Effector memory CD8-positive, alpha-beta T cell (primary cell): ENCODE data around the gene KIF17.

Source experiments
- ATAC-seq: fragments of 150-1000 bp; cut with Tn5 transposase; replicated peaks from 2 replicates; pipeline ENCODE4 v1.10.0; 2021; ENCODE audit warnings: mild to moderate bottlenecking, moderate library complexity
- DNase-seq, 3 experiments: peaks; one replicate each; pipeline ENCODE4 v3.0.0; 2021
- H3K27ac Mint-ChIP-seq, 2 donors: one replicate each; pipeline ENCODE4 v1.8.0; 2022; ENCODE audit warnings: mild to moderate bottlenecking in 2 of 2, mixed read lengths in 2 of 2, moderate library complexity in 2 of 2
- H3K27me3 Mint-ChIP-seq, 2 donors: one replicate each; pipeline ENCODE4 v1.8.0; 2022; ENCODE audit warnings: mixed read lengths in 2 of 2
- H3K36me3 Mint-ChIP-seq: one replicate; pipeline ENCODE4 v1.8.0; 2022; ENCODE audit warnings: mild to moderate bottlenecking, moderate library complexity, mixed read lengths; ENCODE audit not compliant: insufficient read depth
- H3K4me1 Mint-ChIP-seq, 2 donors: one replicate each; pipeline ENCODE4 v1.8.0; 2022; ENCODE audit warnings: low read depth in 2 of 2, mixed read lengths in 2 of 2
- H3K4me3 Mint-ChIP-seq, 2 donors: one replicate each; pipeline ENCODE4 v1.8.0; 2022; ENCODE audit warnings: mild to moderate bottlenecking in 2 of 2, mixed read lengths in 2 of 2, moderate library complexity in 2 of 2
- H3K9me3 Mint-ChIP-seq, 2 donors: one replicate each; pipeline ENCODE4 v1.8.0; 2022; ENCODE audit warnings: mixed read lengths in 2 of 2

The KIF17 gene

DNA sequence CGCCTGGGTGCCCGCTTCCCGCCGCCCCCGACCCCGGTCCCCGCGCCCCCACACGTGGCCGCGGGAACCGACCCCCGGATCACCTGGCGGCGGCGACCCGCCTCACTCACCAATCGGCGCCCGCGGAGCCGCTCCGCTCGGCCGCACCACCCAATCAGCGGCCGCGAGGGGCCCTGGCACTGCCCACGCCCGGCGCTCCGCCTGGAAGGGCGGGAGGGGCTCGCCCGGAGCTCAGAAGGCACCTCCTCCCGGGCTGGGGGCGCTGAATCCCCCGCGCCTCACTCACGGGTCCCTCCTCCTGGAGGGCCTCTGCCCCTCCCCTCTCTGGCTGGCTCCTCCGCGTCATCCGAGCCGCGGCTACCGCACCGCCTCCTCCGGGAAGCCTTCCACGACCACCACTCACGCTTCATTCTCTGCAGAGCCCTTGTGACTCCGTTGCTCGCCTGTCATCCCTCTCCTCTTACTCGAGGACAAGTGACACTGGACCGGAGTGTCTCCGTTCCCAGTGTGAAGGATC is 14.3 kb upstream of the KIF17 start:
- Mint-ChIP-seq H3K27ac (peak overlapping the region in 1 of 2 donors; percentile 72), H3K27me3 (peaks cover 7 to 41% of the 10 kb centered on the region in 2 donors), H3K4me3 (peak overlapping the region; percentile 85 to 93), H3K4me1 (peaks cover 19 to 22% of the 10 kb centered on the region in 2 donors), H3K9me3 (no peaks in the 10 kb centered on the region), H3K36me3 (peaks cover 4% of the 10 kb centered on the region)
- ATAC-seq (peak; percentile 60), DNase-seq (peak; percentile 25 to 36 (median 33))

DNA sequence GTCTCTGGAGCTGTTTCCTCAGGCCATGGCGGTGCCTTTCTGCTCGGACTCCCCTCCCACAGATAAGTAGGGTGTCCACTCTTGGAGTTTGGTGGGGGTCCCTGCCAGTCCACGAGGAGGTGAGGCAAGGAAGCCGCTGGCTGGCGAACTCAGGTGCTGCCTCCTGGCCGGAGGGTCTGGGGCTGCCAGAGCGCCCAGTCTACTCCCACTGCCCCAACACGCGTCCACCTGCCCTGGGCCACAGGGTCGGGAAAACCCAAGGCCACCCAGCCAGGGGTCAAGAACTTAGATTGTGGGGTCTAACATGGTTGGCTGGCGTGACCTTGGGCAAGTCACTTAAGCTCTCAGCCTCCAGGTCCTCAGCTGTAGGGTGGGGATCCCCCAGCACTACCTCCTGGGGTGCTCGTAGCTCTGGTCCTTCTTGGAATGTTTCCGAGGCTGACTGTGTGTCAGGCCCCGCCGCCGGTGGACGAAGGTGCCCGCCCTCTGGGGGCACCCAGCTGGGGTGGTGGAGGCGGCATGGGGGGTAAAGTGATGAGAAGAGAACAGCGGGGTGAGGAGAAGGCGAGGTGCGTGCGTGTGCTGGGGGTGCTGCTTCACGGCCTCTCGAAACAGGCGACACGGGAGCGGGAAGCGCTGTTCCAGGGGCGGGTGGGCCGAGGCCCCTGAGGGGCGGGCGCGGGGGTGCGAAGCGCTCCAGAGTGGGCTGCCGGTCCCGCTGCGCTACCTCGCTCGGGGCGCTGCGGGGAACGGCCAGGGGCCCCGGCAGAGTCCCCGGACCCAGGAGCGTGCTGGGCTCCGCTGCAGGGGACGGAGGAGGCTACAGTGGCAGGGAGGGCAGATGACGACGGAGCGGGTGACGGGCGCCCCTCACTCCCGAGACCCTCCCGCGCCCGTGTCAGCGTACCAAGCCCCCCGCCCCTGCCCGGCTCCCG is 13.5 kb upstream of the KIF17 start:
- peaks cover 7 to 41% of the 10 kb centered on the region in 2 donors for H3K27me3 Mint-ChIP-seq
- peaks cover 19 to 22% of the 10 kb centered on the region in 2 donors for H3K4me1 Mint-ChIP-seq
- H3K27ac Mint-ChIP-seq: peak overlapping the region in 1 of 2 donors; percentile 49
- ATAC-seq (peak; percentile 13), DNase-seq (peak in 1 of 3 experiments; percentile 23)
- H3K36me3 Mint-ChIP-seq: peaks cover 4% of the 10 kb centered on the region
- H3K4me3 Mint-ChIP-seq: peak overlapping the region; percentile 82 to 83
- H3K9me3 Mint-ChIP-seq: no peaks in the 10 kb centered on the region

DNA sequence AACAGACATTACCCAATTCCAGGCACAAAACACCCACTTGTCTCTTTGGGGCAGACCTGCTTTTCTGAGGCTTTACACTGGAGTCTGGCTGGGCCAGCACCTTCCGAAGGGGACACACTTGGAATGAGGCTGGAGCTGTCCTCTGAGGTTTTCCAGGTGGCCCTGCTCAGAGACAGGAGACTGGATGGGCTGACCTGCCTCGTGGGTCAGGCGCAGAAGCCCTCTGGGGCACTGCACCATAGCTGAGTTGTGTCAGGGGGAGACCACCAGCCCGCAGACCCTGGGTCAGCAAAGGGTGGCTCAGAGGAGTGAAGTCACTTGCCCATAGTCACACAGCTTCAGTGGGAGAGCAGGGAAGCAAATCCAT is 12.9 kb upstream of the KIF17 start:
- Mint-ChIP-seq H3K4me3 (peak overlapping the region in 1 of 2 donors; percentile 82), H3K27me3 (peaks cover 7 to 41% of the 10 kb centered on the region in 2 donors), H3K9me3 (no peaks in the 10 kb centered on the region), H3K4me1 (peaks cover 19 to 22% of the 10 kb centered on the region in 2 donors), H3K36me3 (peaks cover 4% of the 10 kb centered on the region), H3K27ac (peak overlapping the region in 1 of 2 donors; percentile 49)
- DNase-seq (no peak), ATAC-seq (no peak)

DNA sequence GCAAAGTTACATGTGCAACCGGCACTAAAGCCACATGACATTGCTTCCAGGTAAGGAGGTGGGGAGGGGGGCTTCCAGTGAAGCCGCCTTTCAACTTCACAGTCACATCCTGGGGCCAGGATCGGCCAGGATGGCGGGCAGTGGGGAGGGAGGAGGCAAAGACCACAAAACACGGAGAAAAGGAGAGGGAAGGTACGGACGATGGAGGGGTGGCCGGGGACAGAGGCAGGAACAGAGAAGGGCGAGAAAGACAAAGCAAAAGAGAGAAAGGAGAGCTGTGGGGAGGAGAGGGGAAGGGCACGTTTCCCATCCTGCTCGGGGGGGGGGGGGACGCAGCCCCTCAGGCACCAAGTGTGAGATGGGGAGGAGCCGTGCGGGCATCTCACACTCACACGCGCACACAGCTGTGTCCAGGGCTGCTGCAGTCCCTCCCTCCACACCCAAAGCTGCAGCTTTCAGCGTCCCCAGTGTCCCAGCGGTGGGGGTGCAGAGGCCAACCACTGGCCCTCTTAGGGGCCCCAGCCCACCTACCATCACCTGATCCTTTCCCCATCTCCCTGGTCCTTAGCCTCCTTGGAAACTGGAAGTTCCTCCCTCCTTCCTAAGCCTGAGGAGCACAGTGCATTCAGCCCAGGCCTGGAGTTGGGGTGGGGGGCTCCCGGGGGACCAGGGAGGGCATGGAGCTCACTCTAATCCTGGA is 12.3 kb upstream of the KIF17 start:
- Mint-ChIP-seq H3K36me3 (peaks cover 4% of the 10 kb centered on the region), H3K27me3 (peaks cover 7 to 41% of the 10 kb centered on the region in 2 donors), H3K4me3 (peak overlapping the region; percentile 57 to 82), H3K27ac (peak overlapping the region; percentile 47 to 49), H3K4me1 (peaks cover 19 to 22% of the 10 kb centered on the region in 2 donors), H3K9me3 (no peaks in the 10 kb centered on the region)
- no peak for DNase-seq
- ATAC-seq: no peak

DNA sequence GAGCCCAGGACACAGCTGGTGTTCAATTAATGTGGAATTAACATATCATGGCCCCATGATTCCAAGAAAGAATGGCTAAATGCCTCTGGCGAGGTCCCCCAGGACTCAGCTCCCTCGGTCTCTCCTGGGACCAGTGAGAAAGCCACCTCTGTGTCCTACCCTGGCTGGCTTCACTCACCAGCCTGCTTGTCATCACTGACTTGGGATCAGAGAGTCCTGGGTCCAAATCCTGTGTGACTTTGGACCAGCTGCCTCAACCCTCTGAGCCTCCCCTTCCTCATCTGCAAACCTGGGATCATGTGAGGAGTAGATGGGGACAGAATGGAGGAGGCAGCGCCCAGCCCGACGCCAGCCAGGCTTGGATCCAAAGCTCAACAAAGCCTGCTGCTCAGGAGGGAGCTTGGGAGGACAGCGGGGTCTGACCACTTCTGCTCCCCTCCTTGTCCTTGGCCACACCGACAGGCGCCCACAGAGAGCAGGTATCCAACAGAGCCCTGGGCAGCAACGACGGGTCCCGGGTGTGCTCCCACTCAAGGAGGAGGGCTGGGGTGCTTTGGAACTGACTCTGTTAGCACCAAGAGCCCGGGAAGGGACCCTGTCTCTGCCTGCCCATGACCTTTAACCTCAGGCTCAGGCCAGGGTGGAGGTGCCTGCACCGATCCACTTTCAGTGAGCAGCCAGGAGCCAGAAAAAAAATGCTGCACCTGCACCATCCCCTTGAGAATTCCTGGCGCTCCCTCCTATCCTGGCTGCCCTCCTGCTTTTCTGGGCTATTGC is 11.5 kb upstream of the KIF17 start:
- ATAC-seq: no peak
- Mint-ChIP-seq H3K36me3 (peaks cover 4% of the 10 kb centered on the region), H3K27me3 (peaks cover 7 to 41% of the 10 kb centered on the region in 2 donors), H3K4me3 (peak overlapping the region; percentile 45 to 57), H3K4me1 (peaks cover 19 to 22% of the 10 kb centered on the region in 2 donors), H3K9me3 (no peaks in the 10 kb centered on the region), H3K27ac (peak overlapping the region in 1 of 2 donors; percentile 47)
- no peak for DNase-seq

DNA sequence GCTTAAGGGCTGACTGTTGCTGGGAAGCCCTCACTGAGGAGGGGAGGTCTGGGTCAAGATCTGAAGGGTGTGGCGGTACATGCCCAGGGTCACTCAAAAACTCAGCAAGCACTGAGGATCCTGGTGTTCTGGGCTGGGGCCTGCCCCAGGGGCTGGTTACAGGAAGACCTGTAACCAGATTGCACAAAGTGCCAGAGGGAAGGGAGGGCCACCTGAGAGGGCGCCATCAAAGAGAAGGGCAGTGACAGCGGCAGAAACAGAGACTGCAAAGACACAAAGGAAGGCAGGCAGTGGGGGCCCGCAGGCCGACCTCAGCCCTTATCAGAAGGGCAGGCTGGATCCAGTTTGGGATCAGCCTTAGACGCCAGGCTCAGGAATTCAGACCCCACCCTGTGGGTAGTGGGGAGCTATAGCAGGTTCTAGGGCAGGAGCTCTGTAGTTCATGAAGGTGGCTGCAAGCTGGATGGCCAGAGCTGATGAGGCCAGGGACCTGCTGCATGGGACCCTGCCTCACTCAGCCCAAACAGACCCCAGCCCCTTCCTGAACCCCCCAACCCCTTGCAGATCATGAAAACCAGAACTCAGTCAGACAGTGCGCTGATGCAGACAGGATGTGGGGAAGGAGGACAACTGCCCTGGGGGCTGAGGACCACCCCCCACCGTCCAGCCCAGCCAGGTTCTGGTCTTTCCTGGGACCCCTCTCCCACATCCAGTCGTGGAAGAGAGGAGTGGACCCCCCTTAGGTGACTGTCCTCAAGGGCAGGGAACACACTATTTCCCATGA is 10.8 kb upstream of the KIF17 start:
- Mint-ChIP-seq H3K4me3 (no peak overlapping the region), H3K9me3 (no peaks in the 10 kb centered on the region), H3K36me3 (peaks cover 4% of the 10 kb centered on the region), H3K27ac (no peak overlapping the region), H3K27me3 (peaks cover 7 to 41% of the 10 kb centered on the region in 2 donors), H3K4me1 (peaks cover 19 to 21% of the 10 kb centered on the region in 2 donors)
- DNase-seq (no peak), ATAC-seq (no peak)

DNA sequence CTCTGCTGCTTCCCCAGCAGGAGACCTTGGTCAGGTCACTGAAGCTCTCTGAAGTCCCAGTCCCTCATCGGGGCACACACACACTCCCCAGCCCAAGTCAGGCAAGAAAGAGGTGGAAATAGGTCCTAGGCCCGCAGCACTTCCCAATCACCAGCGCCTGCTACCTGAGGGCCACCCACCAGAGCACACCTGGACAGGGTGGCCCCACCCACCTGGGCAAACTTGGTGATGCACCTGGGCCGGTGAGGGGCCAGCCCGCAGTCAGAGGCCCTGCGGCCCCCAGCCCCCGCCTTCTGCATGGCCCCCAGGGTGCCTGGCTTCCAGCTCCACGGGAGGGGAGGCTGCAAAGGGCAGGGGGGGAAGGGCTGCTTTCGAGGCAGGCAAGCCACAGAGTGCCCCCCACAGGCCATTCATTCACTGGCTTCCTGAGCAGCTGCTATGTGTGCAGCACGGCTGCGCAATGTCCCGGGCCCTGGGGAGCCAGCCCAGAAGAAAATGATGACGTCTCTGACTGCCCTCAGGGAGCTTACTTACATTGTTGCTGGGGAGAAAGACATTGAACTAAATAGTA is 10.0 kb upstream of the KIF17 start:
- DNase-seq (no peak), ATAC-seq (no peak)
- H3K9me3 Mint-ChIP-seq: no peaks in the 10 kb centered on the region
- H3K27me3 Mint-ChIP-seq: peaks cover 7 to 41% of the 10 kb centered on the region in 2 donors
- peaks cover 13 to 15% of the 10 kb centered on the region in 2 donors for H3K4me1 Mint-ChIP-seq
- no peak overlapping the region for H3K27ac Mint-ChIP-seq
- H3K36me3 Mint-ChIP-seq: peaks cover 4% of the 10 kb centered on the region
- H3K4me3 Mint-ChIP-seq: no peak overlapping the region

DNA sequence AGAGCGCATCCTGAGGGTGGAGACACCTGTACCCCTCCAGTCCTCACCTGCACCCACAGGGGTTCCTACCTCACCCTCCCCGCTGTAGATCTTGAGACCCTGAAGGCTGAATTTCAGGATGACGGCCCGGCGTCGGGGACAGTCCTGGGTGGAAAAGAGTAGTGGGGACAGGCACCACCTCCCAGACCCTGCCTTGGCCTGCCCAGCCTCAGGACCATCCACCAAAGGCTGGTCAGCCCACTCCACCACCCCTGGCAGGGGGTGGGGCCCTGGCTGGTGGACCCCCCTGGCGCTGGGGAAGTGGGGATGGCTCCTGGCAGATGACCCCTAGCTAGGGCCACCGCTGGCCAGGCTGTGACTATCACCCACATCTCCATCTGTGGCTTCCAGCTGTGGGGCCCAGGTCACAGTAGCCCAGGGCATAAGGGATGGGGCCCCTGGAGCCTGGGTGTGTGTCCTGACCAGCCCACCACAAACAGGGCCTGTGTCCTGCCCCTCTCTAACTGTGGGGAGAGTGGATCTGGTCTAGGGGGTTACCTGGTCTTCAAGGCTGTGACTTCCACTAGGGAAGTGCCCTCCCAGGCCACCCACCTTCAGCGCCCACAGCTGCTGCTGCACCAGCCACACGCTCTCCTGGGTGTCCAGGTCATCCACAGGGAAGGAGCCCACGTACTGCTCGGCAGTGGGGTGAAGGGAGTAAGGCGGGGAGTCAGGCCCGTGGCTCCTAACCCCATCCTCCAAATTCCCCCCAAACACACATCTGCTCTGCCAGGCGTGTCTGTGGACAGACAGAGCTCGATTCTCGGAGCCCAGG is 9.3 kb upstream of the KIF17 start:
- no peak overlapping the region for H3K27ac Mint-ChIP-seq
- peaks cover 8 to 9% of the 10 kb centered on the region in 2 donors for H3K4me1 Mint-ChIP-seq
- no peaks in the 10 kb centered on the region for H3K36me3 Mint-ChIP-seq
- H3K4me3 Mint-ChIP-seq: no peak overlapping the region
- DNase-seq: no peak
- H3K9me3 Mint-ChIP-seq: no peaks in the 10 kb centered on the region
- peaks cover 7 to 41% of the 10 kb centered on the region in 2 donors for H3K27me3 Mint-ChIP-seq
- ATAC-seq: no peak

DNA sequence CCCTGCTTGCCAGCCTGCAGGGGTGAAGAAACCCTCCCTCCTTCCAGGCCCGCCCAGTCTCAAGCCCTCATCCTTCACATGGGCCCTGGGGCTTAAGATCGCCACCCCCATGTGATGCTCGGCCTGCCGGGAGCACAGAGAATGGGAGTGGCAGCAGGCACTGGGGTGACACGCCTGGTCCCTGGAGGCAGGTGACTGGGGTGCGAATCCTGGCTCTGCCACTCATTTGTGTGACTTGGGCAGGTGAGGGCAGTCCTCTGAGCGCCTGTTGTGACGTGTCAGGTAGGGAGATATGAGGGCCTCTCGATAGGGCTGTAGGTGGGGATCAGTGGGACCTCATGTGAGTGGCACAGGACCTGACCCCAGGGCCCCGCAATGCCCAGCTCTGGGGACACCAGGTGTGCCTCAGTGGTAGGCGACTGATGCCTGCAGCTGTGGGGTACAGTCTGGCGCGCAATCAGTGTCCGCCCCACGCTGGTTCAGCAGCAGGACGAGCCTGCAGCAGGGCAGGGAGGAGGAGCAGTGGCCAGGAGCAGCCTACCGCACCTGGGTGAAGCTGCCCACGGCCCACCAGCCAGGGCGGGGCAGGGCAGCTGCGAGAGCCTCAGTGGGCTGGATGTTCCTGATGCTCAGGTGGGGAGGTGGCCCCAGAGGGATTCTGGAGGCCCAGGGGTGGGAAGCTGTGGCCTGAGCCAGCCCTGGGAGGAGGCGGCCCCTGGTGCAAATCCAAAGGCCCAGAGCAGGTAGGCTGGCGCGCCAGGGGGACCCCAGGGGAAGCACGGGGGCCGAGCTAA is 8.5 kb upstream of the KIF17 start:
- ATAC-seq (no peak), DNase-seq (no peak)
- Mint-ChIP-seq H3K9me3 (no peaks in the 10 kb centered on the region), H3K4me3 (no peak overlapping the region), H3K36me3 (no peaks in the 10 kb centered on the region), H3K27me3 (peaks cover 7 to 37% of the 10 kb centered on the region in 2 donors), H3K27ac (no peak overlapping the region), H3K4me1 (peaks cover 7 to 8% of the 10 kb centered on the region in 2 donors)

DNA sequence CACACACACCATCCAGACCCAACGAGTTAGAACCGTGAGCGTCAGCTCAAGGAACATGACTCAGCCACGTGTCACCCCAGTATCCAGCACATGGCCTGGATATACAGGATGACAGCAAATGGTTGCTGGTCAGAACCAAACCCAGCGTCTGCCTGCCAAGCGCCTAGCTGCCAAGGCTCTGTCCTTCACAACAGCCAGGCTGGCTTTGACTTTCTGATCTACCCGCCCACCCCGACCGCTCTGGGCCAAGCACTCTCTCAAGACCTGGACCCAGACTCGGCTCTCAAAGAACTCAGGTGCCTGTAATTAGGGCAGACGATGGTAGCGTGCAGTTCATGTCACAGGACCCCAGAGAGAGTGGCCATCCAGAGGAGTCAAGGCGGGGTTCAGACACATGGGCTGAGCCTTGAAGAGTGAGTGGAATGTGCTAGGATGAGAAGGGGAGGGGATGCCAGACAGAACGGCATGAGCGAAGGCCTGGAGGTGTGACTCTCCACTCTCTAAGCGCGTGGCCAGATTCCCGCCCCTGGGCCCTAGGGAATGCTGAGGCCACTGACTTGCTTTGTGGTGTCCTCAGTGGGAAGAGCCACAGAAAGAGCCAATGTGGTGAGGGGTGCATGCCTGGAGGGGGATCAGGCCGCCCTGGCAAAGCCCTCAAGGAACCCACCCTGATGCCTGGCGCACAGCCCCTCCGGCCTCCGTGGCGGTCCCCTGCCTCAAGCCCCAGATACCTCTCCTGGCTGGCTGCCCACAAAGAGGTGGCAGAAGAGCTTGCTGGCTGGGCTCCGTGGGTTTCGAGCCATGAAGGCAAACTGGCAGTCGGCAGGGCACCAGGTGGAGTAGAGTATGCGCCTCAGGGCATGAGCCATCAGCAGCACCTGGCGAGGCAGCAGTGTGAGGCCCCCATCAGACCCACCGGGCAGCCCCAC is 7.6 kb upstream of the KIF17 start:
- ATAC-seq (no peak), DNase-seq (no peak)
- no peaks in the 10 kb centered on the region for H3K36me3 Mint-ChIP-seq
- H3K27ac Mint-ChIP-seq: no peak overlapping the region
- H3K27me3 Mint-ChIP-seq: peaks cover 7 to 29% of the 10 kb centered on the region in 2 donors
- no peaks in the 10 kb centered on the region for H3K9me3 Mint-ChIP-seq
- H3K4me3 Mint-ChIP-seq: no peak overlapping the region
- peaks cover 3 to 7% of the 10 kb centered on the region in 2 donors for H3K4me1 Mint-ChIP-seq
